HG03442 (cell line): Measurements from ENCODE around the gene PDZRN4.

Source experiments
- ATAC-seq: cut with Tn5 transposase; IDR thresholded peaks from one replicate; pipeline ENCODE4 v1.9.1; 2021; ENCODE audit warnings: mild to moderate bottlenecking, moderate library complexity; ENCODE audit not compliant: unreplicated experiment

PDZRN4 gene

DNA sequence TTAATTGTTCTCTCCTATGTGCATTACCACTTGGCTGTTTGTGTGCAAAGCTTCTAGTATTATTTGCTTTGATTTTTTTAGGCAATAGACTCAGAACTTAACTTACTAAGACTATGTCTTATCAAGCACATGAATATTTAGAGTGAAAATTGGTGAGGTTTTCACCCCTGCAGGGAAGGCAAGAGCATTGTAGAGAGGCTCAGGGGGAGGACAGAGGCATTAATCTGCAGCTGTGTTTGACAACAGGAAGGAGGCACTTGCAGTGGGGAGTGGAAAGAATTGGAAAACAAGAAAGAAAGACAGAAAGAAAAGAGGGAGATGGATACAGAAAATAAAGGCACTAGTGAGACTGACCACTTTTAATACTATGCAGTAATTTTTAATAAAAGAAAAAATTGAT, 431.6 kb downstream of the PDZRN4 start:
- ATAC-seq, result no peak

DNA sequence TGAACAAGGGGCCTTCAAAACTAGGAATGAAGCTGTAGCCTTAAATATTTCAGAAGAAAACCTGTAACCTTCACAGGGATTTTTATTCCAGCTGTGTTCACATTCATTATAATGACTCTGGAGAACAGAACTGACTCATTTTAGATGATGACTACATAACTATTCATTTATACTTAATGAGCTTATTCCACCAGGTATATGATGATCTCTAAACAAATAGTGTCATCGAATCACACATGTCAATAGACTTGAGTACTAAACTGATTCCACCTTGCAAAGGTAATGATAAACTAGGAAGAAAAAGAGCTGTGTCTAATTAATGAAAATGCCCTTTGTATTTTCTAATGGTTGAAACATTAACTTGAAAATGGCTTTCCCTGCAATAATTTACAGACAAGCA, 433.2 kb downstream of the PDZRN4 start:
- ATAC-seq, result no peak
